GM19099 (cell line): ENCODE measurements around the gene NOXO1.

ENCODE experiments used
- POLR2A ChIP-seq: IDR thresholded peaks from 3 replicates; pipeline ENCODE4 v1.6.1; 2011; ENCODE audit warnings: low read depth; ENCODE audit not compliant: insufficient read length; ENCODE audit errors: extremely low read depth

The NOXO1 gene

GRCh38 chr16:1936945-1937479 is 44.3 kb downstream of the NOXO1 start:
- no peak for TF ChIP-seq POLR2A

GRCh38 chr16:1933097-1933661 is 48.1 kb downstream of the NOXO1 start:
- no peak for TF ChIP-seq POLR2A

- TF ChIP-seq POLR2A = no peak
Measured at GRCh38 chr16:1932050-1933028, 48.9 kb downstream of the NOXO1 start.

- no peak for TF ChIP-seq POLR2A
Measured at GRCh38 chr16:1930338-1930720, 50.9 kb downstream of the NOXO1 start.

GRCh38 chr16:1929578-1930337 is 51.5 kb downstream of the NOXO1 start:
- no peak for TF ChIP-seq POLR2A

- TF ChIP-seq POLR2A = no peak
Measured at GRCh38 chr16:1929105-1929504, 52.2 kb downstream of the NOXO1 start.
